Fibroblast of lung (primary cell): ENCODE data around the gene RAC2. TPM values are rescaled to one million over a fixed set of nuclear protein-coding genes. Genes with fewer than 3 reads are reported as not detected.
"Not testable (repeated sequence)": the region's sequence is repeated elsewhere in the genome, so short reads cannot be mapped to it uniquely, and the experiment has no call there.

ENCODE experiments used
- DNase-seq, 2 donors: peaks; one replicate each; pipeline versions ENCODE4 v3.0.0 to v3.0.0-alpha.2; 2010; ENCODE audit warnings: low read depth in 2 of 2
- H2AFZ ChIP-seq: 2 replicates; pipeline ENCODE4 v1.5.1; 2012; ENCODE audit warnings: low read length, control low read depth, inconsistent platforms
- H3K27ac ChIP-seq: 2 replicates; pipeline ENCODE4 v1.5.1; 2011; ENCODE audit warnings: low read length, control low read depth; ENCODE audit not compliant: insufficient read depth
- H3K27me3 ChIP-seq: 2 replicates; pipeline ENCODE4 v1.5.1; 2011; ENCODE audit warnings: mild to moderate bottlenecking, low read length; ENCODE audit not compliant: control insufficient read depth, insufficient read depth
- H3K36me3 ChIP-seq: 2 replicates; pipeline ENCODE4 v1.5.1; 2011; ENCODE audit warnings: low read length; ENCODE audit not compliant: control insufficient read depth, insufficient read depth
- H3K4me1 ChIP-seq: 2 replicates; pipeline ENCODE4 v1.5.1; 2011; ENCODE audit warnings: low read length; ENCODE audit not compliant: control insufficient read depth, insufficient read depth; ENCODE audit errors: extremely low read depth
- H3K4me2 ChIP-seq: 2 replicates; pipeline ENCODE4 v1.5.1; 2011; ENCODE audit warnings: low read length, control low read depth; ENCODE audit not compliant: insufficient read depth; ENCODE audit errors: extremely low read depth
- H3K4me3 ChIP-seq, 4 experiments: fragments of 200-600 bp in 1 of 4; sonication (generic) in 1 of 4; replicated peaks in 1 of 4; 2 replicates each; pipeline ENCODE4 v1.5.1; 2011 to 2016; ENCODE audit warnings: low read length in 4 of 4, low read depth in 3 of 4, mild to moderate bottlenecking in 3 of 4, control low read depth in 2 of 4, inconsistent platforms in 1 of 4, mixed read lengths in 1 of 4; ENCODE audit not compliant: insufficient read depth in 1 of 4; ENCODE audit errors: control extremely low read depth in 1 of 4
- H3K79me2 ChIP-seq: 2 replicates; pipeline ENCODE4 v1.5.1; 2012; ENCODE audit warnings: mild to moderate bottlenecking, low read length, inconsistent platforms; ENCODE audit not compliant: control insufficient read depth, insufficient read depth
- H3K9ac ChIP-seq: 2 replicates; pipeline ENCODE4 v1.5.1; 2011; ENCODE audit warnings: mild to moderate bottlenecking, low read length, control low read depth; ENCODE audit not compliant: insufficient read depth
- H3K9me3 ChIP-seq: 2 replicates; pipeline ENCODE4 v1.5.1; 2012; ENCODE audit warnings: low read depth, low read length; ENCODE audit not compliant: control insufficient read depth, insufficient read depth
- H4K20me1 ChIP-seq: 2 replicates; pipeline ENCODE4 v1.5.1; 2011; ENCODE audit warnings: low read length; ENCODE audit not compliant: control insufficient read depth, insufficient read depth; ENCODE audit errors: extremely low read depth
- EZH2 ChIP-seq: IDR thresholded peaks from 2 replicates; pipeline ENCODE4 v1.5.1; 2012; ENCODE audit warnings: low read length, control low read depth, mild to moderate bottlenecking; ENCODE audit errors: missing control alignments
- polyA plus RNA-seq, 2 donors: library from polyadenylated mRNA; depleted of rRNA in 1 of 2; stranded (reverse) in 1 of 2; unstranded in 1 of 2; fragments of >200 nt; gene quantifications; 2 replicates each; pipeline ENCODE4 v1.2.1, GENCODE V29; 2011 to 2012; ENCODE audit warnings: missing spikeins in 1 of 2
- total RNA-seq: library from RNA; depleted of rRNA; stranded (reverse); fragments of >200 nt; gene quantifications from 2 replicates; pipeline ENCODE4 v1.2.1, GENCODE V29; 2014
- TF ChIP-seq, protein P1 (sequence below), 2 donors: IDR thresholded peaks in 1 of 2; conservative IDR thresholded peaks in 1 of 2; 1 replicate in 1 of 2; 2 replicates in 1 of 2; pipeline ENCODE4 v1.5.1; 2011 to 2012; ENCODE audit warnings: low read length in 2 of 2, control low read depth in 1 of 2, inconsistent platforms in 1 of 2, low read depth in 1 of 2, mild to moderate bottlenecking in 1 of 2

Gene RAC2
- total and polyA plus RNA-seq, 2 donors (not counting 1 experiment from before 2014, with no cell fraction given): 2.1 to 10.5 TPM

GRCh38 chr22:37202716-37203115 is 41.4 kb downstream of the RAC2 start:
- TF ChIP-seq, protein P1, sequence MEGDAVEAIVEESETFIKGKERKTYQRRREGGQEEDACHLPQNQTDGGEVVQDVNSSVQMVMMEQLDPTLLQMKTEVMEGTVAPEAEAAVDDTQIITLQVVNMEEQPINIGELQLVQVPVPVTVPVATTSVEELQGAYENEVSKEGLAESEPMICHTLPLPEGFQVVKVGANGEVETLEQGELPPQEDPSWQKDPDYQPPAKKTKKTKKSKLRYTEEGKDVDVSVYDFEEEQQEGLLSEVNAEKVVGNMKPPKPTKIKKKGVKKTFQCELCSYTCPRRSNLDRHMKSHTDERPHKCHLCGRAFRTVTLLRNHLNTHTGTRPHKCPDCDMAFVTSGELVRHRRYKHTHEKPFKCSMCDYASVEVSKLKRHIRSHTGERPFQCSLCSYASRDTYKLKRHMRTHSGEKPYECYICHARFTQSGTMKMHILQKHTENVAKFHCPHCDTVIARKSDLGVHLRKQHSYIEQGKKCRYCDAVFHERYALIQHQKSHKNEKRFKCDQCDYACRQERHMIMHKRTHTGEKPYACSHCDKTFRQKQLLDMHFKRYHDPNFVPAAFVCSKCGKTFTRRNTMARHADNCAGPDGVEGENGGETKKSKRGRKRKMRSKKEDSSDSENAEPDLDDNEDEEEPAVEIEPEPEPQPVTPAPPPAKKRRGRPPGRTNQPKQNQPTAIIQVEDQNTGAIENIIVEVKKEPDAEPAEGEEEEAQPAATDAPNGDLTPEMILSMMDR (conservative IDR thresholded peaks at IDR 0.05 in 1 of 2, IDR thresholded peaks at IDR 0.05 in 1 of 2; ENCODE audit: low read depth in 1 of 2, low read length in 2 of 2): no peak
- TF ChIP-seq EZH2: no peak
- H3K27ac ChIP-seq: no peak overlapping the region
- H3K4me1 ChIP-seq: peaks cover 9% of the 10 kb centered on the region
- DNase-seq: no peak
- H3K27me3 ChIP-seq: no peaks in the 10 kb centered on the region
- H4K20me1 ChIP-seq: no peaks in the 10 kb centered on the region
- no peak overlapping the region for H3K9ac ChIP-seq
- no peaks in the 10 kb centered on the region for H3K9me3 ChIP-seq
- H3K36me3 ChIP-seq: no peaks in the 10 kb centered on the region
- no peak overlapping the region for H2AFZ ChIP-seq
- no peaks in the 10 kb centered on the region for H3K79me2 ChIP-seq
- no peak overlapping the region for H3K4me2 ChIP-seq
- no peak overlapping the region for H3K4me3 ChIP-seq

DNA sequence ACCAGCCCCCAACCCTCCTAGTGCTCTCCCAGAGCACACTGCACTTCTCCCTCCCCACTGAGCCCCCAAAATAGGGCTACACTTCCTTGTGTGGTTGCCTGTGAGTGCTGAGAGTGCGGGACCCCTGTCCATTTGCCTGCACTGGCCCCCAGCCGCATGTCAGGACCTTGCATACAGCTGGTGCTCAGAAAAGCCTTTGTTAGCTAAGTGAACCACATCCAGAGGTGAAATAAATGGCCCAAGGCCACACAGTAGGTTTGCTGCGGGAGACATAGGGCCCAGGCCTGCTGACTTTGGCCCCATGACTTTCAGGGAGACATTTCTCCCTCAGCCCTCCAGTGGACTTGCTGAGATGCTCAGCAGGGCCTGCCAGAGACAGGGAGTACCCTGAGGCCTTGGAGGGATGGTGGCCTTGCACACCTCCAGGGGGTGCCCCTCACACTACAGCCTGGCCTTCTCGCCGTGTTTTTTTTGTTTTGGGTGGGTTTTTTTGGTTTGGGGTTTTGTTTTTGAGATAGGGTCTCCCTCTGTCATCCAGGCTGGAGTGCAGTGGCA is 42.0 kb downstream of the RAC2 start:
- Histone ChIP-seq H3K4me2 (no peak overlapping the region), H3K9ac (no peak overlapping the region), H3K9me3 (no peaks in the 10 kb centered on the region), H3K36me3 (no peaks in the 10 kb centered on the region), H3K4me1 (peaks cover 16% of the 10 kb centered on the region), H3K4me3 (no peak overlapping the region), H2AFZ (no peak overlapping the region), H3K27me3 (no peaks in the 10 kb centered on the region), H4K20me1 (no peaks in the 10 kb centered on the region), H3K79me2 (no peaks in the 10 kb centered on the region), H3K27ac (no peak overlapping the region)
- TF ChIP-seq, protein P1 (conservative IDR thresholded peaks at IDR 0.05 in 1 of 2, IDR thresholded peaks at IDR 0.05 in 1 of 2; ENCODE audit: low read depth in 1 of 2, low read length in 2 of 2): no peak
- TF ChIP-seq EZH2: no peak
- DNase-seq: no peak

- H3K9ac ChIP-seq, DNase-seq, H3K27me3 ChIP-seq, H3K27ac ChIP-seq, H3K79me2 ChIP-seq, H2AFZ ChIP-seq, H3K36me3 ChIP-seq, H4K20me1 ChIP-seq, H3K4me2 ChIP-seq, H3K4me3 ChIP-seq, H3K9me3 ChIP-seq: not testable (repeated sequence)
- H3K4me1 ChIP-seq: peaks cover 19% of the 10 kb centered on the region
Observed at GRCh38 chr22:37201443-37201820, 42.6 kb downstream of the RAC2 start.
